Tibial nerve (tissue), 4 donors: ENCODE data around the gene MGST2. TPM values are rescaled to one million over a fixed set of nuclear protein-coding genes. Genes with fewer than 3 reads are reported as not detected.

Experiments used
- DNase-seq, 2 donors: peaks; one replicate each; pipeline ENCODE4 v3.0.0-alpha.2; 2019; ENCODE audit warnings: low spot score in 2 of 2
- H3K27ac ChIP-seq, 4 donors: fragments of 200-600 bp; sonication (generic) in 3 of 4; one replicate each; pipeline ENCODE4 v1.5.1; 2017 to 2019; ENCODE audit warnings: mild to moderate bottlenecking in 1 of 4
- H3K27me3 ChIP-seq, 2 donors: fragments of 200-600 bp; sonication (generic) in 1 of 2; one replicate each; pipeline versions ENCODE4 v1.5.1 to v1.6.0; 2017 to 2019
- H3K36me3 ChIP-seq, 3 donors: fragments of 200-600 bp; sonication (generic); one replicate each; pipeline ENCODE4 v1.5.1; 2018 to 2019
- H3K4me1 ChIP-seq, 4 donors: fragments of 200-600 bp; sonication (generic) in 3 of 4; one replicate each; pipeline ENCODE4 v1.5.1; 2017 to 2019
- H3K4me3 ChIP-seq, 4 donors: fragments of 200-600 bp; sonication (generic) in 3 of 4; one replicate each; pipeline ENCODE4 v1.5.1; 2017 to 2019; ENCODE audit warnings: mild to moderate bottlenecking in 1 of 4, moderate library complexity in 1 of 4
- H3K9me3 ChIP-seq, 4 donors: fragments of 200-600 bp; sonication (generic) in 3 of 4; one replicate each; pipeline ENCODE4 v1.5.1; 2017 to 2019
- CTCF ChIP-seq, 5 experiments: fragments of 200-600 bp in 3 of 5; fragments of 450-650 bp in 2 of 5; sonication (generic) in 3 of 5; IDR thresholded peaks; one replicate each; pipeline ENCODE4 v1.5.1; 2016 to 2019; ENCODE audit warnings: antibody characterized with exemption in 5 of 5, mild to moderate bottlenecking in 3 of 5, moderate library complexity in 2 of 5
- EP300 ChIP-seq, 2 donors: sonication (generic); formaldehyde crosslinking; IDR thresholded peaks; one replicate each; pipeline ENCODE4 v1.6.1; 2017; ENCODE audit warnings: antibody characterized with exemption in 2 of 2, mild to moderate bottlenecking in 1 of 2
- POLR2A ChIP-seq, 2 donors: fragments of 450-650 bp; IDR thresholded peaks; one replicate each; pipeline ENCODE4 v1.6.1; 2017; ENCODE audit warnings: antibody characterized with exemption in 2 of 2, mild to moderate bottlenecking in 2 of 2, moderate library complexity in 2 of 2
- WGBS, 2 donors: methylation state at CpG; one replicate each; pipeline ENCODE4 v1.1.5; 2018; 5-methylcytosine and 5-hydroxymethylcytosine counted together
- total RNA-seq, 4 donors: library from RNA; depleted of rRNA; stranded (reverse); fragments of >200 nt; gene quantifications; one replicate each; pipeline ENCODE4 v1.1.0, GENCODE V29; 2016

Gene MGST2
- total RNA-seq, 4 donors from 2014 or later: 12.2 to 27.3 (median 26.8) TPM

- Histone ChIP-seq H3K4me1 (peaks cover 0 to 11% (median 5%) of the 10 kb centered on the region in 4 donors), H3K4me3 (no peak overlapping the region), H3K36me3 (peaks cover 0 to 30% (median 0%) of the 10 kb centered on the region in 3 donors), H3K9me3 (no peaks in the 10 kb centered on the region), H3K27me3 (no peaks in the 10 kb centered on the region), H3K27ac (no peak overlapping the region)
- DNase-seq: no peak
- TF ChIP-seq POLR2A (IDR thresholded peaks at IDR 0.05) (no peak), EP300 (IDR thresholded peaks at IDR 0.05) (no peak), CTCF (IDR thresholded peaks at IDR 0.05) (no peak)
- 26 to 31% methylated on average over 6 of the region's 6 CpGs for WGBS, 2 donors
Observed at GRCh38 chr4:139682741-139683151, 17.1 kb downstream of the MGST2 start.

GRCh38 chr4:139684351-139684750 is 18.7 kb downstream of the MGST2 start:
- DNase-seq: no peak
- TF ChIP-seq EP300 (IDR thresholded peaks at IDR 0.05) (no peak), POLR2A (IDR thresholded peaks at IDR 0.05) (no peak), CTCF (IDR thresholded peaks at IDR 0.05) (no peak)
- Histone ChIP-seq H3K36me3 (peaks cover 0 to 16% (median 0%) of the 10 kb centered on the region in 3 donors), H3K9me3 (no peaks in the 10 kb centered on the region), H3K4me1 (peaks cover 0 to 11% (median 5%) of the 10 kb centered on the region in 4 donors), H3K4me3 (no peak overlapping the region), H3K27me3 (no peaks in the 10 kb centered on the region), H3K27ac (no peak overlapping the region)
- WGBS, 2 donors: 75 to 91% methylated on average over 1 of the region's 1 CpG

GRCh38 chr4:139685180-139685579 is 19.6 kb downstream of the MGST2 start:
- Histone ChIP-seq H3K4me3 (no peak overlapping the region), H3K27me3 (no peaks in the 10 kb centered on the region), H3K9me3 (no peaks in the 10 kb centered on the region), H3K36me3 (peaks cover 0 to 9% (median 0%) of the 10 kb centered on the region in 3 donors), H3K27ac (no peak overlapping the region), H3K4me1 (peaks cover 0 to 11% (median 5%) of the 10 kb centered on the region in 4 donors)
- DNase-seq: no peak
- 92 to 94% methylated on average over 5 of the region's 5 CpGs for WGBS, 2 donors
- no peak for TF ChIP-seq EP300 (IDR thresholded peaks at IDR 0.05)
- TF ChIP-seq CTCF (IDR thresholded peaks at IDR 0.05): no peak
- TF ChIP-seq POLR2A (IDR thresholded peaks at IDR 0.05): no peak

- Histone ChIP-seq H3K36me3 (peaks cover 0 to 9% (median 0%) of the 10 kb centered on the region in 3 donors), H3K4me3 (no peak overlapping the region), H3K9me3 (no peaks in the 10 kb centered on the region), H3K27ac (no peak overlapping the region), H3K4me1 (peaks cover 0 to 11% (median 5%) of the 10 kb centered on the region in 4 donors), H3K27me3 (no peaks in the 10 kb centered on the region)
- no peak for TF ChIP-seq POLR2A (IDR thresholded peaks at IDR 0.05)
- TF ChIP-seq CTCF (IDR thresholded peaks at IDR 0.05): no peak
- TF ChIP-seq EP300 (IDR thresholded peaks at IDR 0.05): no peak
- 73 to 76% methylated on average over 1 of the region's 1 CpG for WGBS, 2 donors
- no peak for DNase-seq
Observed at GRCh38 chr4:139686130-139686529, 20.5 kb downstream of the MGST2 start.

- 73 to 79% methylated on average over 3 of the region's 3 CpGs for WGBS, 2 donors
- Histone ChIP-seq H3K4me1 (peaks cover 0 to 11% (median 5%) of the 10 kb centered on the region in 4 donors), H3K9me3 (no peaks in the 10 kb centered on the region), H3K27ac (no peak overlapping the region), H3K4me3 (no peak overlapping the region), H3K27me3 (no peaks in the 10 kb centered on the region), H3K36me3 (peaks cover 0 to 9% (median 0%) of the 10 kb centered on the region in 3 donors)
- DNase-seq: no peak
- TF ChIP-seq CTCF (IDR thresholded peaks at IDR 0.05): no peak
- no peak for TF ChIP-seq POLR2A (IDR thresholded peaks at IDR 0.05)
- no peak for TF ChIP-seq EP300 (IDR thresholded peaks at IDR 0.05)
Observed at GRCh38 chr4:139686988-139687387, 21.4 kb downstream of the MGST2 start.
